ENCODE measurements around the gene CDKL1.

DNA sequence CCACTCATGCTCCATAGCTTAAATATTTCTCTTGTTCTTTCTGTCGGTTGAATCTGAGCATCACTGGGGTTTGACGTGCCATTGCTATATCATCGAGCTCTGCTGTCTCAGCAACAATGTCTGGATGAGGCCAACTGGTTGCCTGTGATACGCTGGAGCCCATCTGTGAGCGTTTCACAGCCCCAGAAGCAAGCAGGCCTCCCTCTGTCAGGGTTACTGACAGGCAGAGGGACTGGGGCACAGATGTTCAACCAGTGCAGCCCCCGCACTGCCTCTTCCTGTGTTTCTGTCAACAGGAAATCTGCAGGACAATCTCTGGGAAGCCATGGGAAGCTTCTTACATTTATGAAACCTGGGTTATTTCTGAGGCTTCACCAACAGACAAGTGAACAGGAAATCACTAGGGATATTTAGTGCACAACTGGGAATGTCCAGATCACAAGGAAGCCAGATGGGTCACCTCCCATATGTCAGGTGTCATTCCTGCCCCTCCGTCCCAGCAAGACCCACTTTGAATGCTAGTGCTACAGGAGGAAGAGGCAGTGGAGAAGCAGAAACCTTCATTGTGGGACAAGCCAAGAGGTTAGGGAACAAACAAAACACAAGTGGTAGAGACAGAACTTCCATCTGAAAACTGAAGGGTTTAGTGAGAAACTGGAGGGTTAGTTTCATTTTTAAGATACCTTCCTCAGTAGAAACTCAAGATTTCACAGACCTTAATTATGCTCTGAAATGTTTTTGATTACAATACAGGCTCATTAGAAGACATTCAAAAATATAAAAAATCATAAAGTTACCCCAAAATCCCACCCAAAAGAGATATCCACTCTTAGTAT, 60.5 kb downstream of the CDKL1 start:
- TF ChIP-seq, protein P1, sequence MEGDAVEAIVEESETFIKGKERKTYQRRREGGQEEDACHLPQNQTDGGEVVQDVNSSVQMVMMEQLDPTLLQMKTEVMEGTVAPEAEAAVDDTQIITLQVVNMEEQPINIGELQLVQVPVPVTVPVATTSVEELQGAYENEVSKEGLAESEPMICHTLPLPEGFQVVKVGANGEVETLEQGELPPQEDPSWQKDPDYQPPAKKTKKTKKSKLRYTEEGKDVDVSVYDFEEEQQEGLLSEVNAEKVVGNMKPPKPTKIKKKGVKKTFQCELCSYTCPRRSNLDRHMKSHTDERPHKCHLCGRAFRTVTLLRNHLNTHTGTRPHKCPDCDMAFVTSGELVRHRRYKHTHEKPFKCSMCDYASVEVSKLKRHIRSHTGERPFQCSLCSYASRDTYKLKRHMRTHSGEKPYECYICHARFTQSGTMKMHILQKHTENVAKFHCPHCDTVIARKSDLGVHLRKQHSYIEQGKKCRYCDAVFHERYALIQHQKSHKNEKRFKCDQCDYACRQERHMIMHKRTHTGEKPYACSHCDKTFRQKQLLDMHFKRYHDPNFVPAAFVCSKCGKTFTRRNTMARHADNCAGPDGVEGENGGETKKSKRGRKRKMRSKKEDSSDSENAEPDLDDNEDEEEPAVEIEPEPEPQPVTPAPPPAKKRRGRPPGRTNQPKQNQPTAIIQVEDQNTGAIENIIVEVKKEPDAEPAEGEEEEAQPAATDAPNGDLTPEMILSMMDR (IDR thresholded peaks at IDR 0.05) = no peak
- TF ChIP-seq EP300 (IDR thresholded peaks at IDR 0.05; ENCODE audit: low read depth) (no peak), POLR2A (IDR thresholded peaks at IDR 0.05) (no peak), POLR2AphosphoS5 (IDR thresholded peaks at IDR 0.05) (no peak)
